C4-2B (cell line): ENCODE measurements around the gene TMEM214.

ENCODE experiments used
- ZFX ChIP-seq: fragments of 450-650 bp; IDR thresholded peaks from 2 replicates; pipeline ENCODE4 v1.6.1; 2017
- TF ChIP-seq, protein P1 (sequence below): fragments of 450-650 bp; conservative IDR thresholded peaks from 2 replicates; pipeline ENCODE4 v1.5.1; 2017; ENCODE audit warnings: mild to moderate bottlenecking

DNA sequence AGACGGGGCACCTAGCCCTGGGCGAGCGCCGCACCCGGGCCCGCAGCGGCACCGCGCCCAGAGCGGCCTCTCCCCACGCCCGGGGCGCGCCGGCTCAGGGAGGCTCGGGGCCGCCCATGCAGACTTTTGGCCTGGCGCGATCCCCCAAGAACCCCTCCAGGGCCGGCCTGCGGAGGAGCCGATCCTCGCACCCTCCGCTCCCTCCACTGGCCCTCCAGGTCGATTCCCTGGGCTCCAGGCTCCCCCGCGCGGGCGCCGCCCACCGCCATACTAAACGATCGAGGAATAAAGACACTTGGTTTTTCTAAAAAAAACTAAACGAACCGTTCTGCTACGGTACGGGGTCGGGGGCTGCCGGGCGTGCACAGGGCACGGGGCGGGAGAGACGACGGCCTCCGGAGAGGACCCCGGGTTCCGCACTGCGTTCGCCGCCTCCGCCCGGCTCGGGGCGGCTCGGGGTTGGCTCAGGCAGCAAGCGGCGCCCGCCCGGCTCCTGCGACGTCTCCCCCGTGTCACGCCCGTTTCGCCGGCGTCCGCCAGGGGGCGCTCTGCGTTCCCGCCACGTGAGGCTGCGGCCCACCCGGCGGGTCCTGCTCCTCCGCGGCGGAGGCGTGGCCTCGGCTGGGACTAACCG is 53.4 kb downstream of the TMEM214 start:
- TF ChIP-seq, protein P1, sequence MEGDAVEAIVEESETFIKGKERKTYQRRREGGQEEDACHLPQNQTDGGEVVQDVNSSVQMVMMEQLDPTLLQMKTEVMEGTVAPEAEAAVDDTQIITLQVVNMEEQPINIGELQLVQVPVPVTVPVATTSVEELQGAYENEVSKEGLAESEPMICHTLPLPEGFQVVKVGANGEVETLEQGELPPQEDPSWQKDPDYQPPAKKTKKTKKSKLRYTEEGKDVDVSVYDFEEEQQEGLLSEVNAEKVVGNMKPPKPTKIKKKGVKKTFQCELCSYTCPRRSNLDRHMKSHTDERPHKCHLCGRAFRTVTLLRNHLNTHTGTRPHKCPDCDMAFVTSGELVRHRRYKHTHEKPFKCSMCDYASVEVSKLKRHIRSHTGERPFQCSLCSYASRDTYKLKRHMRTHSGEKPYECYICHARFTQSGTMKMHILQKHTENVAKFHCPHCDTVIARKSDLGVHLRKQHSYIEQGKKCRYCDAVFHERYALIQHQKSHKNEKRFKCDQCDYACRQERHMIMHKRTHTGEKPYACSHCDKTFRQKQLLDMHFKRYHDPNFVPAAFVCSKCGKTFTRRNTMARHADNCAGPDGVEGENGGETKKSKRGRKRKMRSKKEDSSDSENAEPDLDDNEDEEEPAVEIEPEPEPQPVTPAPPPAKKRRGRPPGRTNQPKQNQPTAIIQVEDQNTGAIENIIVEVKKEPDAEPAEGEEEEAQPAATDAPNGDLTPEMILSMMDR, result peak; percentile 93
- TF ChIP-seq ZFX, result peak; percentile 47; the same call in 1 of the 2 replicates
